H9 (cell line): ENCODE results near the gene PEG3. TPM values are rescaled to one million over a fixed set of nuclear protein-coding genes. Genes with fewer than 3 reads are reported as not detected.

ENCODE experiments used
- DNase-seq: peaks from one replicate; pipeline ENCODE4 v3.0.0-alpha.2; 2017
- H2AFZ ChIP-seq: one replicate; pipeline ENCODE4 v1.6.1; 2013; ENCODE audit warnings: mild to moderate bottlenecking, low read length, control low read depth, moderate library complexity
- H2AK5ac ChIP-seq: 2 replicates; pipeline ENCODE4 v1.6.1; 2013; ENCODE audit warnings: low read length, control low read depth, mixed read lengths; ENCODE audit not compliant: insufficient read length
- H2BK120ac ChIP-seq: one replicate; pipeline ENCODE4 v1.6.1; 2013; ENCODE audit warnings: low read depth, mild to moderate bottlenecking, low read length, control low read depth, inconsistent platforms; ENCODE audit not compliant: poor library complexity, severe bottlenecking
- H2BK12ac ChIP-seq: 2 replicates; pipeline ENCODE4 v1.6.1; 2013; ENCODE audit warnings: low read length, control low read depth, mixed read lengths, low read depth; ENCODE audit not compliant: insufficient read length
- H2BK15ac ChIP-seq: 2 replicates; pipeline ENCODE4 v1.6.1; 2013; ENCODE audit warnings: low read depth, low read length, control low read depth
- H2BK20ac ChIP-seq: one replicate; pipeline ENCODE4 v1.6.1; 2013; ENCODE audit warnings: low read depth, mild to moderate bottlenecking, low read length, control low read depth, inconsistent platforms; ENCODE audit not compliant: poor library complexity, severe bottlenecking
- H2BK5ac ChIP-seq: 2 replicates; pipeline ENCODE4 v1.6.1; 2013; ENCODE audit warnings: low read length, control low read depth, mixed read lengths; ENCODE audit not compliant: insufficient read length
- H3K14ac ChIP-seq: 2 replicates; pipeline ENCODE4 v1.6.1; 2013; ENCODE audit warnings: low read length, control low read depth; ENCODE audit not compliant: insufficient read depth
- H3K18ac ChIP-seq: 2 replicates; pipeline ENCODE4 v1.6.1; 2013; ENCODE audit warnings: low read depth, mild to moderate bottlenecking, mixed read lengths, low read length, control low read depth; ENCODE audit not compliant: insufficient read length
- H3K23ac ChIP-seq: 2 replicates; pipeline ENCODE4 v1.6.1; 2013; ENCODE audit warnings: low read length, control low read depth, mixed read lengths, low read depth; ENCODE audit not compliant: insufficient read length
- H3K23me2 ChIP-seq: 2 replicates; pipeline ENCODE4 v1.6.1; 2013; ENCODE audit warnings: low read depth, mild to moderate bottlenecking, mixed read lengths, low read length, control low read depth; ENCODE audit not compliant: insufficient read length, poor library complexity, severe bottlenecking
- H3K27ac ChIP-seq: 2 replicates; pipeline ENCODE4 v1.5.1; 2013; ENCODE audit warnings: low read length, control low read depth, mixed read lengths, low read depth; ENCODE audit not compliant: insufficient read length
- H3K27me3 ChIP-seq: 2 replicates; pipeline ENCODE4 v1.6.1; 2013; ENCODE audit warnings: low read length, control low read depth, inconsistent platforms; ENCODE audit not compliant: insufficient read depth
- H3K4ac ChIP-seq: 2 replicates; pipeline ENCODE4 v1.6.1; 2013; ENCODE audit warnings: low read depth, mild to moderate bottlenecking, control low read depth, inconsistent platforms, low read length, moderate library complexity
- H3K4me1 ChIP-seq: 2 replicates; pipeline ENCODE4 v1.6.1; 2013; ENCODE audit warnings: low read length, control low read depth, inconsistent platforms; ENCODE audit not compliant: insufficient read depth
- H3K4me2 ChIP-seq: 2 replicates; pipeline ENCODE4 v1.6.1; 2013; ENCODE audit warnings: low read length, control low read depth, mixed read lengths; ENCODE audit not compliant: insufficient read length, insufficient read depth
- H3K56ac ChIP-seq: 2 replicates; pipeline ENCODE4 v1.6.1; 2013; ENCODE audit warnings: low read depth, mild to moderate bottlenecking, mixed read lengths, low read length, control low read depth; ENCODE audit not compliant: insufficient read length
- H3K79me1 ChIP-seq: 2 replicates; pipeline ENCODE4 v1.6.1; 2013; ENCODE audit warnings: low read depth, mild to moderate bottlenecking, moderate library complexity, low read length, control low read depth, inconsistent platforms; ENCODE audit not compliant: insufficient read depth, poor library complexity, severe bottlenecking
- H3K79me2 ChIP-seq: 2 replicates; pipeline ENCODE4 v1.6.1; 2013; ENCODE audit warnings: low read length, control low read depth, inconsistent platforms; ENCODE audit not compliant: insufficient read depth
- H3K9ac ChIP-seq: 2 replicates; pipeline ENCODE4 v1.6.1; 2013; ENCODE audit warnings: low read length, control low read depth, mixed read lengths; ENCODE audit not compliant: insufficient read length; ENCODE audit errors: extremely low read depth
- H3K9me3 ChIP-seq: one replicate; pipeline ENCODE4 v1.6.1; 2013; ENCODE audit warnings: low read depth, low read length, inconsistent platforms; ENCODE audit not compliant: control insufficient read depth
- H3T11ph ChIP-seq: one replicate; pipeline ENCODE4 v1.6.1; 2013; ENCODE audit warnings: mild to moderate bottlenecking, low read length, control low read depth, inconsistent platforms
- H4K20me1 ChIP-seq: one replicate; pipeline ENCODE4 v1.6.1; 2013; ENCODE audit not compliant: control insufficient read depth, insufficient read length, insufficient read depth
- H4K5ac ChIP-seq: 2 replicates; pipeline ENCODE4 v1.6.1; 2013; ENCODE audit warnings: low read depth, mild to moderate bottlenecking, mixed read lengths, low read length, control low read depth; ENCODE audit not compliant: insufficient read length
- H4K8ac ChIP-seq: replicated peaks from 2 replicates; pipeline ENCODE4 v1.6.1; 2013; ENCODE audit warnings: low read length, control low read depth, mixed read lengths, low read depth; ENCODE audit not compliant: insufficient read length
- H4K91ac ChIP-seq: 2 replicates; pipeline ENCODE4 v1.6.1; 2013; ENCODE audit warnings: low read depth, mild to moderate bottlenecking, moderate library complexity, mixed read lengths, low read length, control low read depth; ENCODE audit not compliant: insufficient read length
- H3K27ac Mint-ChIP-seq, 3 experiments: 2 replicates in 2 of 3; 3 replicates in 1 of 3; pipeline ENCODE4 v1.8.0; 2020 to 2021; ENCODE audit warnings: mixed read lengths in 3 of 3, mild to moderate bottlenecking in 1 of 3, moderate library complexity in 1 of 3
- H3K27me3 Mint-ChIP-seq: 2 replicates; pipeline ENCODE4 v1.8.0; 2021; ENCODE audit warnings: low read depth, mild to moderate bottlenecking, moderate library complexity, mixed read lengths
- H3K36me3 Mint-ChIP-seq, 3 experiments: 2 replicates in 2 of 3; 3 replicates in 1 of 3; pipeline ENCODE4 v1.8.0; 2020 to 2021; ENCODE audit warnings: low read depth in 3 of 3, mixed read lengths in 3 of 3; ENCODE audit not compliant: insufficient read depth in 1 of 3
- H3K4me1 Mint-ChIP-seq, 2 experiments: 2 replicates each; pipeline ENCODE4 v1.8.0; 2020; ENCODE audit warnings: mixed read lengths in 2 of 2
- H3K4me3 Mint-ChIP-seq, 2 experiments: 2 replicates in 1 of 2; 3 replicates in 1 of 2; pipeline ENCODE4 v1.8.0; 2020 to 2021; ENCODE audit warnings: mild to moderate bottlenecking in 2 of 2, mixed read lengths in 2 of 2, moderate library complexity in 1 of 2
- H3K9me3 Mint-ChIP-seq, 2 experiments: 2 replicates in 1 of 2; 3 replicates in 1 of 2; pipeline ENCODE4 v1.8.0; 2020; ENCODE audit warnings: mild to moderate bottlenecking in 2 of 2, mixed read lengths in 2 of 2, moderate library complexity in 1 of 2
- WGBS: extraction: QIAGEN DNeasy Blood & Tissue Kit; methylation state at CpG from one replicate; pipeline ENCODE4 v1.1.7; 2013; ENCODE audit warnings: missing lambda C conversion rate, low lambda C conversion rate, mixed read lengths; ENCODE audit not compliant: insufficient read length; ENCODE audit errors: extremely low coverage; 5-methylcytosine and 5-hydroxymethylcytosine counted together
- total RNA-seq: library from RNA; stranded (reverse); gene quantifications from 2 replicates; pipeline ENCODE4 v1.2.1, GENCODE V29; 2021
- TF ChIP-seq, protein P1 (sequence below): fragments of 200-600 bp; sonication (generic); conservative IDR thresholded peaks from 3 replicates; pipeline ENCODE4 v1.8.0; 2021; ENCODE audit warnings: antibody characterized with exemption, mild to moderate bottlenecking

PEG3 gene
- total RNA-seq, 1 experiment from 2014 or later = not detected

DNA sequence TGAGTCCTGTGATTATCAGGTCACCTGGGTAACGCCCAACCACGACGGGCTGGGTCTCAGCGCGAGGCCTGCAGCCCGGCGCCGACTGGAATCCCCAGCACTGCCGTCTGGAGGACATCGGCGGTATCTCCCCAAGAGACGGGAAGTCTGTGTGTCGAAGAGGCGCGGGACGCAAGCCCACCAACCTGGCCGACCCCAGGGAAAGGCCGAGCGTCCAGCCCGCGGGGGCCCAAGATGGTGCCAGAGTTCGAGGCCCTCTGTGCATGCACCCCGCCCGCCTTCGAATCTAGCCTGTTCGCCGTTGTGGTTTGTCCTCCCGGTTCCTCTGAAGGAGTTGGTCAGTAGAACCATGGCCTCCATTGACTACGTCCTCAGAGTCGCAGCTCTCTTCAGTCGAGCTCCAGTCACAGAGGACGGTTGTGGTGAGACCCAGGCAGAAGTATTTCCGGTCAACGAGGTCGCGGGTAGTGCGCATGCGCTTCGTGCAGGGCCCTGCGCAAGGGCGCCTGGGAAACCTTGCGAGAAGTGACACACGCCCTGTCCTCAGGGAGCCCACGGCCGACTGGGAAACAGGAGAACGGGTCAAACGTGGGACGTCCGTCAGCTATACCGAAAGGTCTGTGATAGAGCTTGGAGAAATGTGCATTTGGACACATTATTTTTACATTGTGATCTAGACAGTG lies 24.1 kb upstream of the PEG3 start:
- Histone ChIP-seq H3K23ac (no peak overlapping the region), H3K14ac (no peak overlapping the region), H2BK120ac (no peak overlapping the region), H3K9ac (no peak overlapping the region), H4K20me1 (no peaks in the 10 kb centered on the region), H3K79me2 (no peaks in the 10 kb centered on the region), H3K4me1 (no peaks in the 10 kb centered on the region), H3K23me2 (no peaks in the 10 kb centered on the region), H2BK15ac (no peak overlapping the region), H3K18ac (no peak overlapping the region), H2BK20ac (no peak overlapping the region), H3K4me2 (no peak overlapping the region), H4K91ac (no peak overlapping the region), H4K8ac (no peak overlapping the region), H4K5ac (no peak overlapping the region), H3K79me1 (no peaks in the 10 kb centered on the region), H3T11ph (no peak overlapping the region), H3K27me3 (no peaks in the 10 kb centered on the region), H3K4ac (no peak overlapping the region), H2BK12ac (no peak overlapping the region), H2AK5ac (no peak overlapping the region), H3K9me3 (peaks cover 70% of the 10 kb centered on the region), H2BK5ac (no peak overlapping the region), H3K27ac (no peak overlapping the region), H2AFZ (no peak overlapping the region), H3K56ac (no peak overlapping the region)
- Mint-ChIP-seq H3K9me3 (peaks cover 87 to 92% of the 10 kb centered on the region in 2 experiments), H3K27ac (no peak overlapping the region), H3K27me3 (peaks cover 1% of the 10 kb centered on the region; the same call in 1 of the 2 replicates), H3K36me3 (peaks cover 0 to 22% (median 3%) of the 10 kb centered on the region in 3 experiments; a peak in 6 of 7 replicates), H3K4me3 (no peak overlapping the region), H3K4me1 (no peaks in the 10 kb centered on the region)
- no peak for DNase-seq
- no CpG with 5 or more reads among the region's 50 CpGs for WGBS
- TF ChIP-seq, protein P1, sequence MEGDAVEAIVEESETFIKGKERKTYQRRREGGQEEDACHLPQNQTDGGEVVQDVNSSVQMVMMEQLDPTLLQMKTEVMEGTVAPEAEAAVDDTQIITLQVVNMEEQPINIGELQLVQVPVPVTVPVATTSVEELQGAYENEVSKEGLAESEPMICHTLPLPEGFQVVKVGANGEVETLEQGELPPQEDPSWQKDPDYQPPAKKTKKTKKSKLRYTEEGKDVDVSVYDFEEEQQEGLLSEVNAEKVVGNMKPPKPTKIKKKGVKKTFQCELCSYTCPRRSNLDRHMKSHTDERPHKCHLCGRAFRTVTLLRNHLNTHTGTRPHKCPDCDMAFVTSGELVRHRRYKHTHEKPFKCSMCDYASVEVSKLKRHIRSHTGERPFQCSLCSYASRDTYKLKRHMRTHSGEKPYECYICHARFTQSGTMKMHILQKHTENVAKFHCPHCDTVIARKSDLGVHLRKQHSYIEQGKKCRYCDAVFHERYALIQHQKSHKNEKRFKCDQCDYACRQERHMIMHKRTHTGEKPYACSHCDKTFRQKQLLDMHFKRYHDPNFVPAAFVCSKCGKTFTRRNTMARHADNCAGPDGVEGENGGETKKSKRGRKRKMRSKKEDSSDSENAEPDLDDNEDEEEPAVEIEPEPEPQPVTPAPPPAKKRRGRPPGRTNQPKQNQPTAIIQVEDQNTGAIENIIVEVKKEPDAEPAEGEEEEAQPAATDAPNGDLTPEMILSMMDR = no peak
